ENCODE data around the gene SLIT1. TPM values are rescaled to one million over a fixed set of nuclear protein-coding genes. Genes with fewer than 3 reads are reported as not detected.

The SLIT1 gene
- total and polyA plus RNA-seq, 5 donors from 2014 or later, result 0.32 TPM; not detected in 4

- no peaks in the 10 kb centered on the region for H3K27me3 ChIP-seq (ENCODE audit: control insufficient read depth, insufficient read depth, low read length)
- H3K9me3 ChIP-seq (ENCODE audit: control insufficient read depth in 2 of 2, low read length in 2 of 2), result peaks cover 0 to 3% of the 10 kb centered on the region in 2 experiments
- no peak overlapping the region for H3K4me3 ChIP-seq (ENCODE audit: low read depth, low read length)
- H3K4me1 ChIP-seq (ENCODE audit: control insufficient read depth, insufficient read depth, low read length, poor library complexity, severe bottlenecking), result no peaks in the 10 kb centered on the region
- H3K27ac ChIP-seq (ENCODE audit: insufficient read depth, low read length, poor library complexity, severe bottlenecking), result no peak overlapping the region
- DNase-seq (no peak), ATAC-seq (ENCODE audit: low read depth in 2 of 2) (no peak)
- no peak overlapping the region for H3K4me3 Mint-ChIP-seq
- H3K27me3 Mint-ChIP-seq, result no peaks in the 10 kb centered on the region
- no peaks in the 10 kb centered on the region for H3K36me3 Mint-ChIP-seq
- H3K27ac Mint-ChIP-seq, result no peak overlapping the region
- H3K4me1 Mint-ChIP-seq, result no peaks in the 10 kb centered on the region
- peaks cover 0 to 9% (median 2%) of the 10 kb centered on the region in 7 donors for H3K9me3 Mint-ChIP-seq
- H3K36me3 ChIP-seq (ENCODE audit: control insufficient read depth, insufficient read depth, low read length), result no peaks in the 10 kb centered on the region
Observed at GRCh38 chr10:97001183-97001991, 184.4 kb downstream of the SLIT1 start.

GRCh38 chr10:97000487-97001182, 185.1 kb downstream of the SLIT1 start:
- H3K27ac ChIP-seq (ENCODE audit: insufficient read depth, low read length, poor library complexity, severe bottlenecking), result no peak overlapping the region
- DNase-seq, result no peak
- H3K36me3 ChIP-seq (ENCODE audit: control insufficient read depth, insufficient read depth, low read length), result no peaks in the 10 kb centered on the region

GRCh38 chr10:96999987-97000386, 185.8 kb downstream of the SLIT1 start:
- H3K27me3 ChIP-seq (ENCODE audit: control insufficient read depth, insufficient read depth, low read length), result no peaks in the 10 kb centered on the region
- no peak for DNase-seq
- ATAC-seq (ENCODE audit: low read depth in 2 of 2), result no peak
- H3K4me1 ChIP-seq (ENCODE audit: control insufficient read depth, insufficient read depth, low read length, poor library complexity, severe bottlenecking), result no peaks in the 10 kb centered on the region
- no peaks in the 10 kb centered on the region for H3K36me3 Mint-ChIP-seq
- no peaks in the 10 kb centered on the region for H3K27me3 Mint-ChIP-seq
- no peak overlapping the region for H3K27ac Mint-ChIP-seq
- no peaks in the 10 kb centered on the region for H3K4me1 Mint-ChIP-seq
- H3K9me3 Mint-ChIP-seq, result no peaks in the 10 kb centered on the region
- H3K4me3 Mint-ChIP-seq, result no peak overlapping the region
- no peaks in the 10 kb centered on the region for H3K9me3 ChIP-seq (ENCODE audit: control insufficient read depth in 2 of 2, low read length in 2 of 2)
- no peak overlapping the region for H3K4me3 ChIP-seq (ENCODE audit: low read depth, low read length)
- no peak overlapping the region for H3K27ac ChIP-seq (ENCODE audit: insufficient read depth, low read length, poor library complexity, severe bottlenecking)
- no peaks in the 10 kb centered on the region for H3K36me3 ChIP-seq (ENCODE audit: control insufficient read depth, insufficient read depth, low read length)

More at GRCh38 chr10:97000487-97001182, 185.1 kb downstream of the SLIT1 start:
- H3K27me3 ChIP-seq (ENCODE audit: control insufficient read depth, insufficient read depth, low read length), result no peaks in the 10 kb centered on the region
- H3K4me1 ChIP-seq (ENCODE audit: control insufficient read depth, insufficient read depth, low read length, poor library complexity, severe bottlenecking), result no peaks in the 10 kb centered on the region
- no peaks in the 10 kb centered on the region for H3K4me1 Mint-ChIP-seq
- H3K27me3 Mint-ChIP-seq, result no peaks in the 10 kb centered on the region
- peaks cover 0 to 5% (median 2%) of the 10 kb centered on the region in 7 donors for H3K9me3 Mint-ChIP-seq
- no peak overlapping the region for H3K4me3 Mint-ChIP-seq
- H3K4me3 ChIP-seq (ENCODE audit: low read depth, low read length), result no peak overlapping the region
- H3K36me3 Mint-ChIP-seq, result no peaks in the 10 kb centered on the region
- no peak overlapping the region for H3K27ac Mint-ChIP-seq
- H3K9me3 ChIP-seq (ENCODE audit: control insufficient read depth in 2 of 2, low read length in 2 of 2), result no peaks in the 10 kb centered on the region
- ATAC-seq (ENCODE audit: low read depth in 2 of 2), result no peak

- Histone ChIP-seq H3K4me1 (ENCODE audit: control insufficient read depth, insufficient read depth, low read length, poor library complexity, severe bottlenecking) (no peaks in the 10 kb centered on the region), H3K4me3 (ENCODE audit: low read depth, low read length) (no peak overlapping the region), H3K27ac (ENCODE audit: insufficient read depth, low read length, poor library complexity, severe bottlenecking) (no peak overlapping the region), H3K36me3 (ENCODE audit: control insufficient read depth, insufficient read depth, low read length) (no peaks in the 10 kb centered on the region), H3K27me3 (ENCODE audit: control insufficient read depth, insufficient read depth, low read length) (no peaks in the 10 kb centered on the region), H3K9me3 (ENCODE audit: control insufficient read depth in 2 of 2, low read length in 2 of 2) (no peaks in the 10 kb centered on the region)
- Mint-ChIP-seq H3K9me3 (no peaks in the 10 kb centered on the region), H3K27me3 (no peaks in the 10 kb centered on the region), H3K4me1 (no peaks in the 10 kb centered on the region), H3K4me3 (no peak overlapping the region), H3K27ac (no peak overlapping the region), H3K36me3 (no peaks in the 10 kb centered on the region)
- no peak for ATAC-seq (ENCODE audit: low read depth in 2 of 2)
- DNase-seq, result no peak
Observed at GRCh38 chr10:96999337-96999736, 186.4 kb downstream of the SLIT1 start.

- no peaks in the 10 kb centered on the region for H3K4me1 Mint-ChIP-seq
- H3K27me3 ChIP-seq (ENCODE audit: control insufficient read depth, insufficient read depth, low read length), result no peaks in the 10 kb centered on the region
Observed at GRCh38 chr10:96998329-96998888, 187.3 kb downstream of the SLIT1 start.

GRCh38 chr10:96996275-96996965, 189.3 kb downstream of the SLIT1 start:
- H3K9me3 ChIP-seq (ENCODE audit: control insufficient read depth in 2 of 2, low read length in 2 of 2), result no peaks in the 10 kb centered on the region
- peak overlapping the region in 1 of 3 donors; percentile 69 for H3K27ac Mint-ChIP-seq
- no peak overlapping the region for H3K4me3 Mint-ChIP-seq
- no peak overlapping the region for H3K4me3 ChIP-seq (ENCODE audit: low read depth, low read length)
- DNase-seq (no peak), ATAC-seq (ENCODE audit: low read depth in 2 of 2) (no peak)
- no peaks in the 10 kb centered on the region for H3K4me1 ChIP-seq (ENCODE audit: control insufficient read depth, insufficient read depth, low read length, poor library complexity, severe bottlenecking)
- no peaks in the 10 kb centered on the region for H3K36me3 ChIP-seq (ENCODE audit: control insufficient read depth, insufficient read depth, low read length)
- no peaks in the 10 kb centered on the region for H3K36me3 Mint-ChIP-seq
- no peaks in the 10 kb centered on the region for H3K27me3 Mint-ChIP-seq
- H3K4me1 Mint-ChIP-seq, result no peaks in the 10 kb centered on the region
- H3K27me3 ChIP-seq (ENCODE audit: control insufficient read depth, insufficient read depth, low read length), result no peaks in the 10 kb centered on the region
- H3K27ac ChIP-seq (ENCODE audit: insufficient read depth, low read length, poor library complexity, severe bottlenecking), result no peak overlapping the region
- H3K9me3 Mint-ChIP-seq, result no peaks in the 10 kb centered on the region

More at GRCh38 chr10:96998329-96998888, 187.3 kb downstream of the SLIT1 start:
- Histone ChIP-seq H3K9me3 (ENCODE audit: control insufficient read depth in 2 of 2, low read length in 2 of 2) (no peaks in the 10 kb centered on the region), H3K36me3 (ENCODE audit: control insufficient read depth, insufficient read depth, low read length) (no peaks in the 10 kb centered on the region), H3K27ac (ENCODE audit: insufficient read depth, low read length, poor library complexity, severe bottlenecking) (no peak overlapping the region), H3K4me3 (ENCODE audit: low read depth, low read length) (no peak overlapping the region), H3K4me1 (ENCODE audit: control insufficient read depth, insufficient read depth, low read length, poor library complexity, severe bottlenecking) (no peaks in the 10 kb centered on the region)
- no peaks in the 10 kb centered on the region for H3K27me3 Mint-ChIP-seq
- H3K27ac Mint-ChIP-seq, result peak overlapping the region in 1 of 3 donors; percentile 80
- no peaks in the 10 kb centered on the region for H3K9me3 Mint-ChIP-seq
- no peaks in the 10 kb centered on the region for H3K36me3 Mint-ChIP-seq
- DNase-seq (no peak), ATAC-seq (ENCODE audit: low read depth in 2 of 2) (no peak)
- no peak overlapping the region for H3K4me3 Mint-ChIP-seq

GRCh38 chr10:96995851-96996250, 189.9 kb downstream of the SLIT1 start:
- Histone ChIP-seq H3K27ac (ENCODE audit: insufficient read depth, low read length, poor library complexity, severe bottlenecking) (no peak overlapping the region), H3K4me3 (ENCODE audit: low read depth, low read length) (no peak overlapping the region), H3K4me1 (ENCODE audit: control insufficient read depth, insufficient read depth, low read length, poor library complexity, severe bottlenecking) (no peaks in the 10 kb centered on the region), H3K36me3 (ENCODE audit: control insufficient read depth, insufficient read depth, low read length) (no peaks in the 10 kb centered on the region), H3K27me3 (ENCODE audit: control insufficient read depth, insufficient read depth, low read length) (no peaks in the 10 kb centered on the region), H3K9me3 (ENCODE audit: control insufficient read depth in 2 of 2, low read length in 2 of 2) (no peaks in the 10 kb centered on the region)
- H3K27me3 Mint-ChIP-seq, result no peaks in the 10 kb centered on the region
- H3K27ac Mint-ChIP-seq, result no peak overlapping the region
- DNase-seq (no peak), ATAC-seq (ENCODE audit: low read depth in 2 of 2) (no peak)
- no peaks in the 10 kb centered on the region for H3K36me3 Mint-ChIP-seq
- H3K9me3 Mint-ChIP-seq, result no peaks in the 10 kb centered on the region
- H3K4me3 Mint-ChIP-seq, result no peak overlapping the region
- no peaks in the 10 kb centered on the region for H3K4me1 Mint-ChIP-seq

All from CD4-positive, CD25-positive, alpha-beta regulatory T cell (primary cell).